ENCODE measurements around the gene CEP76. TPM values are rescaled to one million over a fixed set of nuclear protein-coding genes. Genes with fewer than 3 reads are reported as not detected.

Gene CEP76
- polyA plus RNA-seq, 1 of the 3 experiments (the other 2 are of a cell fraction) = 6.4 TPM

DNA sequence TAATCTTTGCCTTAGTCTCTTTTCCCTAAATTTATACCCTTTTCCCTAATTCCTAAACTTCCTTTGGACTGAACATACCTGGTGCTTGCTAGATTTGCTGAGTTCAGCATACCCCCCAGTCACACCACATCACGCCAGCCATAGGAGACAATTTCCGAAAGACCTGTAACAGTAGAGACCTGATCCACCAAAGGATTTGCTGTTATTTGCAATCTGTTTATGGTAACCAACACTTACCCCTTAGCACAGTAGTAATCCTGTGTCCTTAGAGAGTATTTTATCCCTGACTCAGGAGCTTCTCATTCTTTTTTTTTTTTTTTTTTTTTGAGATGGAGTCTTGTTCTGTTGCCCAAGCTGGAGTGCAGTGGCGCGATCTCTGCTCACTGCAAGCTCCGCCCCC, 8.9 kb upstream of the CEP76 start:
- H3K4me1 ChIP-seq (ENCODE audit: control insufficient read depth in 1 of 2, insufficient read depth in 2 of 2, low read depth in 1 of 2, low read length in 1 of 2) = no peaks in the 10 kb centered on the region
- peaks cover 33 to 69% of the 10 kb centered on the region in 2 experiments for H3K36me3 ChIP-seq (replicated peaks in 1 of 2; ENCODE audit: control insufficient read depth in 1 of 2, insufficient read depth in 2 of 2, low read length in 1 of 2)
- CTCF ChIA-PET = interaction anchor here (2.5 kb wide), 1 partner anchor 16 kb away, joined by 10 read pairs; no protein-coding TSS in a partner anchor
- H3K9ac ChIP-seq = no peak overlapping the region
- no peak overlapping the region for H3K4me3 ChIP-seq (ENCODE audit: low read depth in 2 of 2, low read length in 1 of 2)
- H3K27me3 ChIP-seq (ENCODE audit: insufficient read depth) = no peaks in the 10 kb centered on the region
- H3K4me2 ChIP-seq = no peak overlapping the region
- no peak overlapping the region for H2AFZ ChIP-seq (ENCODE audit: low read depth)
- 100% methylated on average over 5 of the region's 5 CpGs for WGBS (ENCODE audit: low lambda C conversion rate)
- H3K27ac ChIP-seq (ENCODE audit: low read depth in 2 of 2, low read length in 1 of 2) = no peak overlapping the region
- POLR2A ChIA-PET = no interaction called here
- H3K79me2 ChIP-seq (ENCODE audit: insufficient read depth) = peaks cover 22% of the 10 kb centered on the region; the same call in 1 of the 2 replicates
- H3K9me2 ChIP-seq = no peaks in the 10 kb centered on the region
- TF ChIP-seq RFX5 (IDR thresholded peaks at IDR 0.05; ENCODE audit: low read length) = no peak
- no peak for TF ChIP-seq GATA2 (CRISPR knock-in tag; IDR thresholded peaks at IDR 0.05)
- TF ChIP-seq, protein P1, sequence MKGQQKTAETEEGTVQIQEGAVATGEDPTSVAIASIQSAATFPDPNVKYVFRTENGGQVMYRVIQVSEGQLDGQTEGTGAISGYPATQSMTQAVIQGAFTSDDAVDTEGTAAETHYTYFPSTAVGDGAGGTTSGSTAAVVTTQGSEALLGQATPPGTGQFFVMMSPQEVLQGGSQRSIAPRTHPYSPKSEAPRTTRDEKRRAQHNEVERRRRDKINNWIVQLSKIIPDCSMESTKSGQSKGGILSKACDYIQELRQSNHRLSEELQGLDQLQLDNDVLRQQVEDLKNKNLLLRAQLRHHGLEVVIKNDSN (IDR thresholded peaks at IDR 0.05; ENCODE audit: borderline replicate concordance, low read depth) = no peak
- TF ChIP-seq MXI1 (IDR thresholded peaks at IDR 0.05; ENCODE audit: low read depth, low read length) = no peak
- H3F3A ChIP-seq (replicated peaks; ENCODE audit: insufficient read depth) = peaks cover 6% of the 10 kb centered on the region
- no peaks in the 10 kb centered on the region for H3K9me3 ChIP-seq
- no peak for DNase-seq
- no peaks in the 10 kb centered on the region for H4K20me1 ChIP-seq (ENCODE audit: insufficient read depth)

DNA sequence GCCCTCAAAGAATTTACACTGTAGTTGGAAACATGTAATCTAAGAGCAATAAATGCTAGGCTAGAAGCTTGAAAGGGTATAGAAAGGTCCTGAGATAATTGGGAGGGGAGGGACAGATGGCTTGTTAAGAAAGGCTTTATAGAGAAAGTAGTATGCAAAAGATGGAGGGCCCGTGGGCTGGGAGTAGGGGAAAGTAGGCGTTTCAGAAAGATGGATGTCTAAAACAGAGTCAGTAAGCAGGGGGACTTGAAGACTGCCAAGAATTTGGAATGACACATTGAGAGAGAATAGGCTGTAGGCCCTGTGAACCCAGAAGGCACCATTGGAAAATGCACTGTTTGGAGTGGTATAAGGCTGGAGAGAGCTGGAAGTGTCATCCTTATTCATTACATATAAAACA, 1.1 kb upstream of the CEP76 start:
- POLR2A ChIA-PET = no interaction called here
- peak; percentile 34 for DNase-seq
- H2AFZ ChIP-seq (ENCODE audit: low read depth) = peak overlapping the region; percentile 94

More for the DNA sequence above, 1.1 kb upstream of the CEP76 start:
- peak overlapping the region; percentile 91 to 100 for H3K4me3 ChIP-seq (ENCODE audit: low read depth in 2 of 2, low read length in 1 of 2)
- 2% methylated on average over 2 of the region's 2 CpGs for WGBS (ENCODE audit: low lambda C conversion rate)
- CTCF ChIA-PET = interaction anchor here (1.2 to 1.5 kb wide), 2 partner anchors 15 to 24 kb away, joined by 3 to 4 read pairs; no protein-coding TSS in a partner anchor
- H3K27me3 ChIP-seq (ENCODE audit: insufficient read depth) = no peaks in the 10 kb centered on the region
- H3F3A ChIP-seq (replicated peaks; ENCODE audit: insufficient read depth) = peaks cover 32% of the 10 kb centered on the region
- peaks cover 16% of the 10 kb centered on the region for H4K20me1 ChIP-seq (ENCODE audit: insufficient read depth)
- TF ChIP-seq TCF12 (IDR thresholded peaks at IDR 0.05) = no peak
- TF ChIP-seq FOSL2 (IDR thresholded peaks at IDR 0.05; ENCODE audit: borderline replicate concordance, low read depth) = no peak
- TF ChIP-seq RXRA (IDR thresholded peaks at IDR 0.05; ENCODE audit: borderline replicate concordance, low read depth) = no peak
- TF ChIP-seq EZH2phosphoT487 (IDR thresholded peaks at IDR 0.05; ENCODE audit: borderline replicate concordance, low read depth) = no peak
- TF ChIP-seq, protein P2, sequence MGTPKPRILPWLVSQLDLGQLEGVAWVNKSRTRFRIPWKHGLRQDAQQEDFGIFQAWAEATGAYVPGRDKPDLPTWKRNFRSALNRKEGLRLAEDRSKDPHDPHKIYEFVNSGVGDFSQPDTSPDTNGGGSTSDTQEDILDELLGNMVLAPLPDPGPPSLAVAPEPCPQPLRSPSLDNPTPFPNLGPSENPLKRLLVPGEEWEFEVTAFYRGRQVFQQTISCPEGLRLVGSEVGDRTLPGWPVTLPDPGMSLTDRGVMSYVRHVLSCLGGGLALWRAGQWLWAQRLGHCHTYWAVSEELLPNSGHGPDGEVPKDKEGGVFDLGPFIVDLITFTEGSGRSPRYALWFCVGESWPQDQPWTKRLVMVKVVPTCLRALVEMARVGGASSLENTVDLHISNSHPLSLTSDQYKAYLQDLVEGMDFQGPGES (IDR thresholded peaks at IDR 0.05; ENCODE audit: low read depth, low read length) = no peak
- TF ChIP-seq FOXJ3 (CRISPR knock-in tag; IDR thresholded peaks at IDR 0.05) = no peak
- TF ChIP-seq, protein P1 (IDR thresholded peaks at IDR 0.05; ENCODE audit: borderline replicate concordance, low read depth) = no peak
- TF ChIP-seq TAF1 (IDR thresholded peaks at IDR 0.05; ENCODE audit: borderline replicate concordance, low read depth, low read length) = no peak
- TF ChIP-seq JUND (IDR thresholded peaks at IDR 0.05) = no peak
- TF ChIP-seq, protein P3, sequence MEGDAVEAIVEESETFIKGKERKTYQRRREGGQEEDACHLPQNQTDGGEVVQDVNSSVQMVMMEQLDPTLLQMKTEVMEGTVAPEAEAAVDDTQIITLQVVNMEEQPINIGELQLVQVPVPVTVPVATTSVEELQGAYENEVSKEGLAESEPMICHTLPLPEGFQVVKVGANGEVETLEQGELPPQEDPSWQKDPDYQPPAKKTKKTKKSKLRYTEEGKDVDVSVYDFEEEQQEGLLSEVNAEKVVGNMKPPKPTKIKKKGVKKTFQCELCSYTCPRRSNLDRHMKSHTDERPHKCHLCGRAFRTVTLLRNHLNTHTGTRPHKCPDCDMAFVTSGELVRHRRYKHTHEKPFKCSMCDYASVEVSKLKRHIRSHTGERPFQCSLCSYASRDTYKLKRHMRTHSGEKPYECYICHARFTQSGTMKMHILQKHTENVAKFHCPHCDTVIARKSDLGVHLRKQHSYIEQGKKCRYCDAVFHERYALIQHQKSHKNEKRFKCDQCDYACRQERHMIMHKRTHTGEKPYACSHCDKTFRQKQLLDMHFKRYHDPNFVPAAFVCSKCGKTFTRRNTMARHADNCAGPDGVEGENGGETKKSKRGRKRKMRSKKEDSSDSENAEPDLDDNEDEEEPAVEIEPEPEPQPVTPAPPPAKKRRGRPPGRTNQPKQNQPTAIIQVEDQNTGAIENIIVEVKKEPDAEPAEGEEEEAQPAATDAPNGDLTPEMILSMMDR (IDR thresholded peaks at IDR 0.05) = no peak
- TF ChIP-seq RFX5 (IDR thresholded peaks at IDR 0.05; ENCODE audit: low read length) = no peak
- no peak for TF ChIP-seq RCOR1 (IDR thresholded peaks at IDR 0.05; ENCODE audit: low read length)
- no peak for TF ChIP-seq SMC3 (IDR thresholded peaks at IDR 0.05; ENCODE audit: low read depth, low read length)
- TF ChIP-seq ELF1 (IDR thresholded peaks at IDR 0.05) = no peak
- TF ChIP-seq GABPA (IDR thresholded peaks at IDR 0.05; ENCODE audit: low read depth) = no peak
- H3K9me3 ChIP-seq = no peaks in the 10 kb centered on the region
- H3K79me2 ChIP-seq (ENCODE audit: insufficient read depth) = peaks cover 81% of the 10 kb centered on the region
- H3K27ac ChIP-seq (ENCODE audit: low read depth in 2 of 2, low read length in 1 of 2) = peak overlapping the region; percentile 92 to 96
- no peaks in the 10 kb centered on the region for H3K9me2 ChIP-seq
- H3K4me1 ChIP-seq (ENCODE audit: control insufficient read depth in 1 of 2, insufficient read depth in 2 of 2, low read depth in 1 of 2, low read length in 1 of 2) = peaks cover 13 to 15% of the 10 kb centered on the region in 2 experiments; a peak in 3 of 4 replicates
- peaks cover 27 to 34% of the 10 kb centered on the region in 2 experiments for H3K36me3 ChIP-seq (replicated peaks in 1 of 2; ENCODE audit: control insufficient read depth in 1 of 2, insufficient read depth in 2 of 2, low read length in 1 of 2)
- peak overlapping the region; percentile 99 for H3K9ac ChIP-seq
- peak overlapping the region; percentile 78 for H3K4me2 ChIP-seq
